Measurements from ENCODE around the gene DYNC2I2. TPM values are rescaled to one million over a fixed set of nuclear protein-coding genes. Genes with fewer than 3 reads are reported as not detected.

The DYNC2I2 gene
- total RNA-seq, 4 donors from 2014 or later = 71.9 to 103 (median 95.8) TPM

DNA sequence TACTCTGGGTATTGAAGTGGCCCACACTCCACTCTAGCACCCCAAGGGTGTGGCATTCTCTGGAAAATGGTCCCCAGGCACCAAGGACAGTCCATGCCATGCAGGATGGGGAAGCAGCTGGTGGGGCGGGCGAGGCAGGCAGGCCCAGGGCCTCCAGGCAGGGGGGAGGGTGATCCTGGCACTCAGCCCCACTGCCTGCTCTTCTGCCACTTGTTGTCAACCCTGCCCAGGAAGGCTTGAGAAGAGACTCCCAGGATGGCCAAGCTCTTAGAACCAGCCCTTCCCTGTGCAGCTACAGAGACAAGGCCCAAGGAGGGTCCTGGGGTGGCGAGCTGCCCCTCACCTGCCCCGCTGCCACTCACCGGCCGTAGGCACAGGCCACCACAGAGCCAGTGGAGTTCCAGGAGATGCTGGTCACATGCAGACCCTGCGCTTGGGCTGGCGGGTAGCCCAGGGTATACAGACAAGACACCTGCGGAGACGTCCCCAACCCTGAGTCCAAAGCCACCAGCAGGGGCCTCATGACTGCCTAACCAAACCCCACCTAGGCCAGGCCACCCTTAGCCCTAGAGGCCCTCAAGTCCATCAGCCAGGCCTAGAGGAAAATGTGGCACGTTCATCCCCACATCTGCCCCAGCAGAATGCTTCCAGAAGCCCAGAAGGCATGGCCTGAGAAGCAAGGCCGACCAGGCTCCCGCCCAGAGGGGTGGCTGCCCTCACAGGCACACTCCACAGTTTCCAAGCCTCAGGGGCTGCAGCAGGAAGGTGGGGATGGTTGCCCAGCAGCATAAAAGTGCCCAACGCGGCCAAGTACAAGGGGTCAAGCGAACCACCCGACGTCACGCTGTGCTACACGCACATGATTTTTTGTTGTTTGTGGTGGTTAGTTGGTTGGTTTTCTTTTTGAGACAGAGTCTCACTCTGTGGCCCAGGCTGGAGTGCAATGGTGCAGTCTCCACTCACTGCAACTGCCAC, 19.8 kb downstream of the DYNC2I2 start:
- Histone ChIP-seq H3K4me1 (peaks cover 0 to 34% (median 0%) of the 10 kb centered on the region in 4 donors), H3K9me3 (no peaks in the 10 kb centered on the region), H3K36me3 (peaks cover 0 to 32% (median 0%) of the 10 kb centered on the region in 3 donors), H3K4me3 (no peak overlapping the region), H3K27me3 (no peaks in the 10 kb centered on the region), H3K27ac (peak overlapping the region in 3 of 4 donors; percentile 84 to 98 (median 97))
- TF ChIP-seq, protein P1, sequence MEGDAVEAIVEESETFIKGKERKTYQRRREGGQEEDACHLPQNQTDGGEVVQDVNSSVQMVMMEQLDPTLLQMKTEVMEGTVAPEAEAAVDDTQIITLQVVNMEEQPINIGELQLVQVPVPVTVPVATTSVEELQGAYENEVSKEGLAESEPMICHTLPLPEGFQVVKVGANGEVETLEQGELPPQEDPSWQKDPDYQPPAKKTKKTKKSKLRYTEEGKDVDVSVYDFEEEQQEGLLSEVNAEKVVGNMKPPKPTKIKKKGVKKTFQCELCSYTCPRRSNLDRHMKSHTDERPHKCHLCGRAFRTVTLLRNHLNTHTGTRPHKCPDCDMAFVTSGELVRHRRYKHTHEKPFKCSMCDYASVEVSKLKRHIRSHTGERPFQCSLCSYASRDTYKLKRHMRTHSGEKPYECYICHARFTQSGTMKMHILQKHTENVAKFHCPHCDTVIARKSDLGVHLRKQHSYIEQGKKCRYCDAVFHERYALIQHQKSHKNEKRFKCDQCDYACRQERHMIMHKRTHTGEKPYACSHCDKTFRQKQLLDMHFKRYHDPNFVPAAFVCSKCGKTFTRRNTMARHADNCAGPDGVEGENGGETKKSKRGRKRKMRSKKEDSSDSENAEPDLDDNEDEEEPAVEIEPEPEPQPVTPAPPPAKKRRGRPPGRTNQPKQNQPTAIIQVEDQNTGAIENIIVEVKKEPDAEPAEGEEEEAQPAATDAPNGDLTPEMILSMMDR (IDR thresholded peaks at IDR 0.05) = no peak
- TF ChIP-seq POLR2A (IDR thresholded peaks at IDR 0.05) = no peak
- peak in 1 of 3 donors; percentile 49 for DNase-seq

DNA sequence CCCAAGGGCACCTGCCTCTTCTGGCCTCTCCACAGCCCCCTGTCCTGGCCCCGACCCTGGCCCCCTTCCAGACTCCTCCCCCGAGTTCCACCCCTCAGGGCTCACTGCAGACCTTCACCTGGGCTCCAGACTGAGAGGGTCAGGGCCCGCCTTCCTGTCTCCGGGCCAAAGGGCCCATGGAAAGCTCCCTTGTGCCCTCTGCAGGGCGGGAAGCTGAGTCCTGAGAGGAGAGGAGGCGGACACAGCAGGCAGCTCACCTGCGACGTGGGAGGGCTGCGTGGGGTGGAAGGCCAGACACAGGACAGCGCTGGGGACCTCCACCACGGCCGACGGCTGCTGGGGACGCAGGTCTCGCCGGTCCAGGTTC, 20.6 kb downstream of the DYNC2I2 start:
- peak in 2 of 3 donors; percentile 81 to 84 for DNase-seq
- Histone ChIP-seq H3K27ac (peak overlapping the region; percentile 42 to 98 (median 90)), H3K36me3 (peaks cover 0 to 40% (median 0%) of the 10 kb centered on the region in 3 donors), H3K27me3 (no peaks in the 10 kb centered on the region), H3K4me3 (peak overlapping the region in 2 of 4 donors; percentile 40 to 52), H3K9me3 (no peaks in the 10 kb centered on the region), H3K4me1 (peaks cover 0 to 38% (median 0%) of the 10 kb centered on the region in 4 donors)
- no peak for TF ChIP-seq POLR2A (IDR thresholded peaks at IDR 0.05)
- TF ChIP-seq, protein P1 (IDR thresholded peaks at IDR 0.05) = peak in 3 of 6 experiments; percentile 49 to 60 (median 55)

DNA sequence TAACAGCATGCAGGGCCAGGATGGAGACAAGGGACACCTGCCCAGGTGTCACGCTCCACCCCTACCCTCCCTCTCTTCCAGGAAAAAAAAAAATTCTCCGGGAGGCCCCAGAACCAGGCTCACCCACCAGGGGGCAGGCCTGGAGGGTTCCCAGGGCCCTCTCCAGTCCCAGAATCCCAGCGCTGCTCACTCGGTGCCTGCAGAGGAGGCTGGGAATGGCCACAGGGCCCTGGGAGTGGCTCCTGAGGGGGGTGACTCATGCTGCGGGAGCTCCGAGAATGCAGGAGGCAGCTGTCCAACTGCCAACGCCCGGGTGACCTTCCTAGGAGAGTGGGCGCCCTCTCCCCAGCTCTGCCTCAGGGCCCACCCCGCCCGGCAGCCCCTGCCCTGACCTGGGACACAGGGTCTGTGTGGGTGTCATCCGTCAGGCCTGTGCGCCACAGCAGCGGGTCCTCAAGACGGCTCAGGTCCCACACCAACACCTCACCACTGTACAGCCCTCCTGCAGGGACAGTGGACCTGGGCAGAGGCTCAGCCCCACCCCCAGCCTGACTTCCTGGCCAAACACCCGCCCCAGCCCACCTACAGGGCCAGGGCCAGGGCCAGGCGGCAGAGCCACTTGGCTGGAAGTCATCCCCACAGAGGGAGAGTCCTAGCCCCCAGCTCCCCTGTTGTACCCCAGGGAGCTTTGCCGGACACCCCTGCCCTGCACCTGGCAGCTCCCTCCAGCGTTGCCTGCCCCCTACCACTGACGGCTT, 21.2 kb downstream of the DYNC2I2 start:
- H3K27ac ChIP-seq = peak overlapping the region; percentile 42 to 98 (median 90)
- peak overlapping the region in 2 of 4 donors; percentile 40 to 52 for H3K4me3 ChIP-seq
- H3K36me3 ChIP-seq = peaks cover 0 to 46% (median 0%) of the 10 kb centered on the region in 3 donors
- DNase-seq = peak in 2 of 3 donors; percentile 91 to 92
- H3K9me3 ChIP-seq = no peaks in the 10 kb centered on the region
- no peaks in the 10 kb centered on the region for H3K27me3 ChIP-seq
- H3K4me1 ChIP-seq = peaks cover 0 to 38% (median 0%) of the 10 kb centered on the region in 4 donors
- TF ChIP-seq, protein P1 (IDR thresholded peaks at IDR 0.05) = peak; percentile 14 to 80 (median 60)
- TF ChIP-seq POLR2A (IDR thresholded peaks at IDR 0.05) = peak in 1 of 2 donors; percentile 21

DNA sequence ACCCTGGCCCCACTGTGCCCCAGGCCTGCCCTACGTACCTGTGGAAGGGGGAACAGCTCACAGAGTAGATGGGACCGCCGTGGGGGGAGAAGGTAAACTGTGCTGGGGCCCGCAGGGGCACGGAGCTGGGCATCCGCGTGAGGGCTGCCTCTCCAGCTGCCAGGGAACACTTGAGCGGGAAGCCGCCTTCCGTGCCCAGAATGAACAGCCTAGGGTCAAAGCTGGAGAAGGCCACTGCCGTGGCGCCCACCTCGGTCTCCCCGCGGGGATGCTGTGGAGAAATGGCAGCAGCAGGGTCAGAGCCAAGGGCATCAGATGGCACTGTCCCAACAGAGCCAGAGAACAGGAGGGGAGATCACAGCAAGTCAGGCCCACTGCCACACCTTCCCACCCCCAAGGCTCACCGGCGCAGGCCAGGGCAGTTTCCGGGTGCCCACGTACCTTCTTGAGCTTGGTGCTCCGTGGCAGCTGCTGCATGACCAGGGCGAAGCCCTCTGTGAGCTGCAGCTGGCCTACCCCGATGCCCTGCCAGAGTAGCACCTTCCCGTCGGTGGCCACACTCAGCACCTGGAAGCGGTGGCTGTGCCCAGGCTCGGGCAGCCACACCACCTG, 21.9 kb downstream of the DYNC2I2 start:
- Histone ChIP-seq H3K4me1 (peaks cover 0 to 38% (median 0%) of the 10 kb centered on the region in 4 donors), H3K9me3 (no peaks in the 10 kb centered on the region), H3K4me3 (peak overlapping the region in 2 of 4 donors; percentile 40 to 52), H3K36me3 (peaks cover 0 to 52% (median 0%) of the 10 kb centered on the region in 3 donors), H3K27me3 (no peaks in the 10 kb centered on the region), H3K27ac (peak overlapping the region; percentile 42 to 98 (median 90))
- DNase-seq = no peak
- TF ChIP-seq, protein P1 (IDR thresholded peaks at IDR 0.05) = no peak
- no peak for TF ChIP-seq POLR2A (IDR thresholded peaks at IDR 0.05)

DNA sequence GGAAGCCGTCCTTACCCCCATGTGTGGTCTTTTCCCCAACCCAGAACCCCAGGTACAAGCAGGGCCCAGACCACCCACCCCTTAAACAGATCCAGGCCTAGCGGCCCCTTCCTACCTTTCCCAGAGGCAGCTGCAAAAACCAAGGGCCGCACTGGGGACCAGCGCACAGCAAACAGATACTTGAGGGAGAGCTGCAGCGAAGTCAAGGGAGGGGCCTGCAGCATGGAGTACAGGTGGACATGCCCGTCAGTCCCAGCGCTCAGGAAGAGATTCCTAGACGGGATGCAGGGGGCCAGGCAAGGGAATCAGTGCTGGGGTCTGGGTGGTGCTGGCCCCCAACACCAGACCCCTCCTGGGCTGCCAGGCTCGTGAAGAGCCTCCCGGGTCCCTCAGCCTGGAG, 22.5 kb downstream of the DYNC2I2 start:
- H3K9me3 ChIP-seq = no peaks in the 10 kb centered on the region
- DNase-seq = peak in 1 of 3 donors; percentile 43
- peak overlapping the region in 3 of 4 donors; percentile 84 to 98 (median 97) for H3K27ac ChIP-seq
- peaks cover 0 to 38% (median 0%) of the 10 kb centered on the region in 4 donors for H3K4me1 ChIP-seq
- TF ChIP-seq, protein P1 (IDR thresholded peaks at IDR 0.05) = no peak
- TF ChIP-seq POLR2A (IDR thresholded peaks at IDR 0.05) = no peak
- peak overlapping the region in 2 of 4 donors; percentile 40 to 52 for H3K4me3 ChIP-seq
- no peaks in the 10 kb centered on the region for H3K27me3 ChIP-seq
- H3K36me3 ChIP-seq = peaks cover 0 to 53% (median 0%) of the 10 kb centered on the region in 3 donors
